Fibroblast of villous mesenchyme (primary cell): ENCODE data around the gene MSLN. TPM values are rescaled to one million over a fixed set of nuclear protein-coding genes. Genes with fewer than 3 reads are reported as not detected.

Source experiments
- DNase-seq: peaks from one replicate; pipeline ENCODE4 v3.0.0-alpha.2; 2010; ENCODE audit warnings: low read depth
- H3K4me3 ChIP-seq: 2 replicates; pipeline ENCODE4 v1.5.1; 2011; ENCODE audit warnings: low read depth, mild to moderate bottlenecking, low read length
- total RNA-seq: library from RNA; depleted of rRNA; stranded (reverse); fragments of >200 nt; gene quantifications from 2 replicates; pipeline ENCODE4 v1.2.3, GENCODE V29; 2012
- TF ChIP-seq, protein P1 (sequence below): IDR thresholded peaks from 2 replicates; pipeline ENCODE4 v1.5.1; 2012; ENCODE audit warnings: low read depth, mild to moderate bottlenecking, low read length; ENCODE audit not compliant: insufficient read depth

MSLN gene
- total RNA-seq, 1 donor, result 0.86 TPM

DNA sequence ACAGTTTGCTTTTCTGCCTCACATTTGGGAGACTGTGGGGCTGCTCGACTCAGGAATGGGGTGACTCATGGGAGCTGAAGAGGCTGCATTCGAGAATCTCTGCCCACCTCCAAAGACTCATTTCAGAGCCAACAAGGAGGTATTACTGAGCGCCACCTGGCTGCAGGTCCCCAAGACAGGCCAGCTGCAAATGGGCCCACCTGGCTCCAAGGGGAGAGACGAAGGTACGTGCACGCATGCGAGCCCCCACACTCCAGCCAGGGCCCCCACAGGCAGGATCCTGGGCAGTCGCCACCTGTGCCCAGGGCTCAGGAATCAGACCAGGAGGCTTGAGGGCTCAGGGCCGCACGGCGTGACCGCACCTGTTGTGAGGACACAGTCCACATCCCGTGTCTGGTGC lies 27.6 kb upstream of the MSLN start:
- no peak overlapping the region for H3K4me3 ChIP-seq
- DNase-seq, result no peak
- TF ChIP-seq, protein P1, sequence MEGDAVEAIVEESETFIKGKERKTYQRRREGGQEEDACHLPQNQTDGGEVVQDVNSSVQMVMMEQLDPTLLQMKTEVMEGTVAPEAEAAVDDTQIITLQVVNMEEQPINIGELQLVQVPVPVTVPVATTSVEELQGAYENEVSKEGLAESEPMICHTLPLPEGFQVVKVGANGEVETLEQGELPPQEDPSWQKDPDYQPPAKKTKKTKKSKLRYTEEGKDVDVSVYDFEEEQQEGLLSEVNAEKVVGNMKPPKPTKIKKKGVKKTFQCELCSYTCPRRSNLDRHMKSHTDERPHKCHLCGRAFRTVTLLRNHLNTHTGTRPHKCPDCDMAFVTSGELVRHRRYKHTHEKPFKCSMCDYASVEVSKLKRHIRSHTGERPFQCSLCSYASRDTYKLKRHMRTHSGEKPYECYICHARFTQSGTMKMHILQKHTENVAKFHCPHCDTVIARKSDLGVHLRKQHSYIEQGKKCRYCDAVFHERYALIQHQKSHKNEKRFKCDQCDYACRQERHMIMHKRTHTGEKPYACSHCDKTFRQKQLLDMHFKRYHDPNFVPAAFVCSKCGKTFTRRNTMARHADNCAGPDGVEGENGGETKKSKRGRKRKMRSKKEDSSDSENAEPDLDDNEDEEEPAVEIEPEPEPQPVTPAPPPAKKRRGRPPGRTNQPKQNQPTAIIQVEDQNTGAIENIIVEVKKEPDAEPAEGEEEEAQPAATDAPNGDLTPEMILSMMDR, result no peak

DNA sequence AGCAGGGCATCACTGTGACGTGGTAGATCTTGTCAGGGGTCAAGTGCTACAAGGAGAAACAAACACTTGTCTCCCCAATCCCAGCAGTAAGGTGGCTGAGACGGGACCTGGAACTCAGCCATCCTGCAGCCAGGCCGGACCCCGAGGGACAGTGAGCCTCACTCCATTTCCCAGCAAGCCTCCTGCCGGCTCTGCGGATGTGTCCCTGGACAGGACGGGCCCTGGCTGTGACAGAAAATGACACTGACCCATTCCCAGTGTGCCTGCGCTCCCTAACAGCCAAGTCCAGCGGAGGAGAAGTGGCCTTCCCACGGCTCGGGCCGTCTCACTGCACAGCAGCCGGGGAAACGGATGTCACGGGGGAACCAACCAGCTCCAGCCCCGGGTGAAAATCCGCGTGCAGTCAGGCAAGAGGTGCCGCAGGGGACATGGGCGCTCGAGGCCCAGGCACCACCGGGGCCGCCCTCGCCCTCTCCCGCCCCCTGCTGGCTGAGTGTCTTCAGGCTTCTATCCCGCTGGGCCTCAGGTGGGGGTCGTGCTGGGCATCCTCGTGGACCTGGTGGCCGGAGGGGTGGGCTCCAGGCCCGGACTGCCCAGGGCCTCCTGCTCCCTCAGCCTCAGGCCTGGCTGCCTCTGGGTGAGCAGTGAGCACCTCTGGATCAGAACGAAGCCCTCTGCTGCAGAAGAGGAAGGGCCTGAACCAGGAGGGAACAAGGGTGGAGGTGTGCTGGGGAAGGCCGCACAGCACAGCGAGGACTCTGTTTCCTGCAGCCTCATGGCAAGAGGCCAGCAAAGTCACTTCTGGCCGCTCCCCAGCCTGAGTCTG lies 26.9 kb upstream of the MSLN start:
- no peak for DNase-seq
- no peak overlapping the region for H3K4me3 ChIP-seq
- TF ChIP-seq, protein P1, result peak; percentile 46

DNA sequence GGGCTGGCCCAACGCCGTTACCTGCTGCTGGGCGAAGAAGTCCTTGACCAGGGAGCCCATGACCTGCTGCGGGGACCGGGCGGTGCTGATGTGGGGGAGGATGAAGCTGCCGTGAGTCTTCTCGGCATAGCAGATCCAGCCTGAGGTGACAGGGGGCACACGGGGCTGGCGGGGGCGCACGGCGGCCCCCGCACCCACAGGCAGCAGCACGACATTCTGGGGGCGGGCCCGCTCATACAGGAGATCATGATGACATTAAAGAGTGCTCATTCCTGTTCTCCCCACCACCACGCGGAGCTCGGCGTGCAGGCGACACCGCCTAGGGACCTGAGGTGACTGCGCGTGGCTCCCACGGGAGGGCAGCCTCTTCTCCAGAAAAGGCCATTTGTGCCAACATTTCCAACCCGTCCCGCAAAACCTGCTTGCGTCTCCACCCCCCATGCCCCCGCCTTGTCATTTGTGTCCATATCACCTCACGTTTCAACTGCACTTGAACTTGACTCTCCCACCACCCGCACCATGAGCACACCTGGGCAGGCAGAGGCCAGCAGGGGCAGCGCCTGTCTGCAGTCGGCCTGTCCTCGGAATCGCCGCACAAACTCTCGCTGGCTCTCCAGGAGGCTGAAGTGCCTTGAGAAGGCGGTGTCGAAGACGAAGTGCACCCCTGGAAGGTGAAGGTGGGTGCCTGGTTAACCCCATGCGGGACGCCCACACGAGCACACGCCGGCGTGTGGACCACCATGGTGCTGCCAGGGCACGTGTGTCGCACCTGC lies 26.1 kb upstream of the MSLN start:
- H3K4me3 ChIP-seq, result no peak overlapping the region
- TF ChIP-seq, protein P1, result no peak
- no peak for DNase-seq

DNA sequence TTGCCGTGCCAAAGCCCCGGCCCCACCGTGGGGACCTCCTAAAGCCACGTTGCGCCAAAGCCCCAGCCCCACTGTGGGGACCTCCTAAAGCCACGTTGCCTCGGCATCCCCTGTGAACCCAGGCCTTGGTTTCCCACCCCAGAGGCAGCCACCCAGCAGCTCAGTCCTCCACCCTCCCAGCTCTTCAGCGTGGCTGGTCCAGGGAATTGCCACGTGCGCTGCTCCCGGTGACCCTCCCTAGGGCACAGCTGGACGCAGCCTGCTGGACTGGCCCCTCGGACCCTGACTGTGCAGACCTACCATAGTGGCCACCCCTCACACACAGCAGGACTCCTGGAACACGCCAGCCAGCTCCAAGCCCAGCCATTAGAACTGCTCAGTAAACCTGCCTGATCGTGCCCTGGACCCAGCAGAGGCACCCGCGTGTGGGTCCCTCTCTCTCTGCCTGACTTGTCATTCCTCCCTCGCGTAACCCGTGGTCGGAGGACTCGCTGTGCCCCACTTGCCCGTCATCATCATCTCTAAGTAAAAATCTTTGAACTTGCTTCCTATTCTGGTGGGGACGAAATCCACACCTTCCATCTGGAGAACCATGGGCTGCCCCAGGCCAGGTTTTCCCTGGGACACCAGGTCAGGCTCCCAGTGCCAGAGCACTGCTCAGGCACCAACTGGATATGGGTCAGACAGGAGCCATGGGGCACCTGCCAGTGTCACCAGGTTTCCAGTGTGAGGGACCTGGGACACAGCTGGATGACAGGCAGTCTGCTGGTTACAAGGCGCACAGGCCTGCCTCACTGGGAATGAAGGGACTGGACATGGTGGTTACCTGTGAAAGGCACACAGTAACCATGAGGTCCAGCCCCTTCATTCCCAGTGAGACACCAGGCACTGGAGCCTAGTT lies 25.3 kb upstream of the MSLN start:
- no peak overlapping the region for H3K4me3 ChIP-seq
- no peak for DNase-seq
- TF ChIP-seq, protein P1, result no peak

DNA sequence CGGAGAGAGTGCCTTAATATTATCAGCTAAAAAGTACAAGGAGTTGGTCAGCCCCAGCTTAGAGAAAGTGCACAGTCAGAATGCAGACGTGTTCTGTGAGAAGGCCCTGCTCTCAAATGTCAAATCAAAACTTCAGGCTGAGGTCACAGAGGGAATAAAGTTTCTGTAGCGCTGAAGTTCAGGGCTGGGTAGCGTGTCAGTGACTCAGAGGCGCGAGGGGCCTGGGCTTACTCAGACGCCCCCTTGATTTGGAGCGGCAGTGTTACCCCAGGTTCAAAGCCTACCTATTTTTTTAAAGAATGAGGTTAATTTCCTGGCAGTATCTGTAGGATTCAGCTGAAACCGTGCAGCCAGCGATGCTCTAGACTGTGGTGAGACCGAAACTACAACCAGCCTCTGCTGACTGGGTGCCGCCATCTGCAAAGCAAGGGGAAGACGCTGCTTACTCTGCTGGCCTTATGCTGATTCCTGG lies 24.5 kb upstream of the MSLN start:
- H3K4me3 ChIP-seq, result no peak overlapping the region
- DNase-seq, result no peak

DNA sequence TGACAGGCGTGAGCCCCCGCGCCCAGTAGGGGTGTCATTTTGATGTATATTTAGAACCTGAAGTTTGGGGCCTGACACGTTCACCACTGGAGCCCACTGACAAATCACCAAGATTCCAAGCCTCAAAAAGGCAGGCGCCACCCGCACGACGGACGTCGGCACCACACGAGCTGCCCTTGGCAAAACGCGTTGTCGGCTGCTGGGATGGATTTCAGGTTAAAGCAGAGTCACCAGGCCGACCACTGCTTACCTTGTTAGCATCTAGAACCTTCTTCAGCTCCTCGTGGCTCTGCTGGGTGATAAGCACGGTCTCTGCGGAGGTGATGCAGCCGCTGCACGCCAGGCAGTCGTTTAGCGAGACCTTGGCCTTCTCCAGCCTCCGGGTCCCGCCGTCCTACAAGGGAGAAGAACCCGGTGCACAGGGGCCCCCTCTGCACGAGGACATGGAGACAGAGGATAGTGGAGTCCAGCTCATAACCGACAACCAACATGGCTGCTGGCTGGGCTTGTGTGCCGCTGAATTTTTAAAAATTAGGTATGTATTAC lies 23.5 kb upstream of the MSLN start:
- TF ChIP-seq, protein P1, result no peak
- no peak overlapping the region for H3K4me3 ChIP-seq
- no peak for DNase-seq

More for the DNA sequence above, 24.5 kb upstream of the MSLN start:
- TF ChIP-seq, protein P1, result no peak
